ENCODE data around the gene CIAO3.

CIAO3 gene

GRCh38 chr16:721765-722540 lies 18.8 kb downstream of the CIAO3 start:
- peak overlapping the region; percentile 95 for H3K27ac ChIP-seq
- ChIA-PET POLR2A (ENCODE audit: low non-redundant PET) (interaction anchor here (1.3 to 2.3 kb wide), 2 partner anchors 9 to 26 kb away, joined by 3 to 8 read pairs; no protein-coding TSS in a partner anchor), CTCF (interaction anchor here (0.6 to 1.1 kb wide), 5 partner anchors 9 to 63 kb away, joined by 3 to 5 read pairs (median 4); partner anchors contain the start of genes RHOT2 and WDR24)
- DNase-seq (ENCODE audit: low spot score) = no peak
- no peak for TF ChIP-seq CTCF (conservative IDR thresholded peaks at IDR 0.05; ENCODE audit: low read depth)

GRCh38 chr16:720990-721764 lies 19.6 kb downstream of the CIAO3 start, which contains the start of gene ANTKMT:
TSS of gene ANTKMT (plus strand) at chr16:721146. CDS start at chr16:721275, 129 bp downstream.
- CTCF ChIA-PET = interaction anchor here (0.5 to 1.3 kb wide), 7 partner anchors 9 to 63 kb away, joined by 3 to 4 read pairs (median 3); partner anchors contain the start of genes CIAO3 and WDR24
- peak; percentile 77 for DNase-seq (ENCODE audit: low spot score)
- POLR2A ChIA-PET (ENCODE audit: low non-redundant PET) = interaction anchor here (1.3 to 2.3 kb wide), 2 partner anchors 8 to 26 kb away, joined by 3 to 8 read pairs; no protein-coding TSS in a partner anchor

GRCh38 chr16:720447-720989 lies 20.3 kb downstream of the CIAO3 start:
- DNase-seq (ENCODE audit: low spot score) = no peak
- ChIA-PET CTCF (interaction anchor here (0.5 to 1.3 kb wide), 5 partner anchors 8 to 27 kb away, joined by 3 read pairs; partner anchors contain the start of gene CIAO3), POLR2A (ENCODE audit: low non-redundant PET) (interaction anchor here (1.3 kb wide), 1 partner anchor 8 kb away, joined by 3 read pairs; no protein-coding TSS in a partner anchor)

More at GRCh38 chr16:720990-721764, 19.6 kb downstream of the CIAO3 start, which contains the start of gene ANTKMT:
- peak within 1 kb of the TSS; percentile 95 for H3K27ac ChIP-seq
- TF ChIP-seq CTCF (conservative IDR thresholded peaks at IDR 0.05; ENCODE audit: low read depth) = 0 out of 2 replicates have a peak, but pooled peaks have one; percentile 1

GRCh38 chr16:719815-720446 lies 20.9 kb downstream of the CIAO3 start:
- CTCF ChIA-PET = interaction anchor here (0.6 to 1.3 kb wide), 5 partner anchors 21 to 138 kb away, joined by 3 to 4 read pairs (median 3); partner anchors contain the start of gene CIAO3
- POLR2A ChIA-PET (ENCODE audit: low non-redundant PET) = interaction anchor here (0.6 to 0.7 kb wide), 3 partner anchors 52 to 644 kb away, joined by 3 to 8 read pairs (median 3); no protein-coding TSS in a partner anchor
- TF ChIP-seq CTCF (conservative IDR thresholded peaks at IDR 0.05; ENCODE audit: low read depth) = peak; percentile 45
- peak overlapping the region; percentile 95 for H3K27ac ChIP-seq
- no peak for DNase-seq (ENCODE audit: low spot score)

More at GRCh38 chr16:720447-720989, 20.3 kb downstream of the CIAO3 start:
- peak overlapping the region; percentile 95 for H3K27ac ChIP-seq
- peak; percentile 14; the same call in 1 of the 2 replicates for TF ChIP-seq CTCF (conservative IDR thresholded peaks at IDR 0.05; ENCODE audit: low read depth)

- ChIA-PET POLR2A (ENCODE audit: low non-redundant PET) (interaction anchor here (0.6 to 0.7 kb wide), 2 partner anchors 53 to 248 kb away, joined by 3 to 8 read pairs; no protein-coding TSS in a partner anchor), CTCF (interaction anchor here (0.7 to 0.8 kb wide), 2 partner anchors 137 to 149 kb away, joined by 4 to 5 read pairs; no protein-coding TSS in a partner anchor)
- peak overlapping the region; percentile 95 for H3K27ac ChIP-seq
Observed at GRCh38 chr16:718922-719321, 21.9 kb downstream of the CIAO3 start.

More at GRCh38 chr16:718922-719321, 21.9 kb downstream of the CIAO3 start:
- TF ChIP-seq CTCF (conservative IDR thresholded peaks at IDR 0.05; ENCODE audit: low read depth) = no peak
- DNase-seq (ENCODE audit: low spot score) = no peak
